GM19324 (cell line): ENCODE results near the gene GPR179.

ENCODE experiments used
- ATAC-seq: cut with Tn5 transposase; IDR thresholded peaks from one replicate; pipeline ENCODE4 v1.9.1; 2021; ENCODE audit warnings: mild to moderate bottlenecking, moderate library complexity; ENCODE audit not compliant: unreplicated experiment, low FRiP score

The GPR179 gene, protein sequence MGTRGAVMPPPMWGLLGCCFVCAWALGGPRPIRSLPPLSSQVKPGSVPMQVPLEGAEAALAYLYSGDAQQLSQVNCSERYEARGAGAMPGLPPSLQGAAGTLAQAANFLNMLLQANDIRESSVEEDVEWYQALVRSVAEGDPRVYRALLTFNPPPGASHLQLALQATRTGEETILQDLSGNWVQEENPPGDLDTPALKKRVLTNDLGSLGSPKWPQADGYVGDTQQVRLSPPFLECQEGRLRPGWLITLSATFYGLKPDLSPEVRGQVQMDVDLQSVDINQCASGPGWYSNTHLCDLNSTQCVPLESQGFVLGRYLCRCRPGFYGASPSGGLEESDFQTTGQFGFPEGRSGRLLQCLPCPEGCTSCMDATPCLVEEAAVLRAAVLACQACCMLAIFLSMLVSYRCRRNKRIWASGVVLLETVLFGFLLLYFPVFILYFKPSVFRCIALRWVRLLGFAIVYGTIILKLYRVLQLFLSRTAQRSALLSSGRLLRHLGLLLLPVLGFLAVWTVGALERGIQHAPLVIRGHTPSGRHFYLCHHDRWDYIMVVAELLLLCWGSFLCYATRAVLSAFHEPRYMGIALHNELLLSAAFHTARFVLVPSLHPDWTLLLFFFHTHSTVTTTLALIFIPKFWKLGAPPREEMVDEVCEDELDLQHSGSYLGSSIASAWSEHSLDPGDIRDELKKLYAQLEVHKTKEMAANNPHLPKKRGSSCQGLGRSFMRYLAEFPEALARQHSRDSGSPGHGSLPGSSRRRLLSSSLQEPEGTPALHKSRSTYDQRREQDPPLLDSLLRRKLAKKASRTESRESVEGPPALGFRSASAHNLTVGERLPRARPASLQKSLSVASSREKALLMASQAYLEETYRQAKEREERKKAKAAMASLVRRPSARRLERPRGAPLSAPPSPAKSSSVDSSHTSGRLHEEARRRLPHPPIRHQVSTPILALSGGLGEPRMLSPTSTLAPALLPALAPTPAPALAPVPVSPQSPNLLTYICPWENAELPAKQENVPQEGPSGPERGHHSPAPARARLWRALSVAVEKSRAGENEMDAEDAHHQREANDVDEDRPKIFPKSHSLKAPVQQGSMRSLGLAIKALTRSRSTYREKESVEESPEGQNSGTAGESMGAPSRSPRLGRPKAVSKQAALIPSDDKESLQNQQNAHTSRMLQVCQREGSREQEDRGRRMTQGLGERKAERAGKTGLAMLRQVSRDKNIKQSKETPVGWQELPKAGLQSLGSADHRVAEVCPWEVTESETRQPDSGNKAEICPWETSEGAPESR (N-terminal part only)

DNA sequence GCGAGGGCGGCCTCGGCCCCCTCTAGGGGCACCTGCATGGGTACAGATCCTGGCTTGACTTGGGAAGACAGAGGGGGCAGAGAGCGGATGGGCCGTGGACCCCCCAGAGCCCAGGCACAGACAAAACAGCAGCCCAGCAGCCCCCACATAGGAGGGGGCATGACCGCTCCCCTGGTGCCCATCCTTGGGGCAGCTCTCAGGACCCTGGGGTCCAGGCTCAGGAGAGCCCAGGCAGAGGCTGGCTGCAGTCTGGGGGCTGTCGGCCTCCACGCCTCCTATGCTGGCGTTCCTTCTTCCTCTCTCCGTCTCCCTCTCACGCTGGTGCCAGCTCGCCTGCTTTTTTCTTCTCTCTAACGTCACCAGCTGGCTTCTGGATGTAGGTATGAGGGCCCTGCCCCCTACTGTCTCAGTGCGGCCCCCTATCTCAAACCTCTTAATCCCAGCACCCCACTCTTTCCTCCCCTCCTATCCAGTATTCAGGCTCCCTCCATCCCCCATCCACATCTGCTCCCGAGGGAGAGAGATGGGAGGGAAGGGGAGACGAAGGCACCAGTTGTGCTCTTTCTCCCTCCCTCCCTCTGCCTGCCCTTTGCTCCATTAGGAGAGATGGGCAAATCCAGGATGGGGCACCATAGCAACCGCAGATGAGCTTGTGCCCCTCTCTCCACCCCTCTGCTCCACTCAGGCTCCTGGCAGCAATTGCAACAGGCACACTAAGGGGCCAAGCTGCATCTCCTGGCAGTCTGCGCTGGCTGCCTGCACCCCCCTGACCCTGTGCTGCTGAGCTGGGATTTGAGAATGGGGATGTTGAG lies at the start of gene GPR179:
Gene GPR179 (minus strand): TSS at position 349 of the 812 bp plus-strand sequence. CDS start 167 bp downstream, at position 182.
- ATAC-seq = no peak

DNA sequence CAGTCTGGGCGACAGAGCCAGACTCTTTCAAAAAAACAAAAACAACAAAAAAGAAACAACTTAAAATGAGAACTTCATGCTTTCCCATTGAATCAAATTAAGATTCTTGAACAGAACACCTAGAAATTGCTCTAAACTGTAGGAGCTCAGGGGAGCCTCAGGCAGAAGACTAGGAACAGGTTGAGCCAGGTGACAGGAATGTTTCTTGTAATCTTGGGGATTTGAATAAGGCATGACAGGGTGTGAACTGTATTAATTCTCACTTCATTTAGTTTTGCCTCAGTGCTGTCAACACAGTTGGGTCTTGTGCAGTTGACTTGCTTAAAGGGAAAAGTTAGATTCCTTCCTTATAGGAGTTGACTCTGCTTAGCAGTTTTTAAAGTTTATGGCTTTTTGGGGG lies 35.7 kb upstream of the GPR179 start:
- ATAC-seq = no peak

DNA sequence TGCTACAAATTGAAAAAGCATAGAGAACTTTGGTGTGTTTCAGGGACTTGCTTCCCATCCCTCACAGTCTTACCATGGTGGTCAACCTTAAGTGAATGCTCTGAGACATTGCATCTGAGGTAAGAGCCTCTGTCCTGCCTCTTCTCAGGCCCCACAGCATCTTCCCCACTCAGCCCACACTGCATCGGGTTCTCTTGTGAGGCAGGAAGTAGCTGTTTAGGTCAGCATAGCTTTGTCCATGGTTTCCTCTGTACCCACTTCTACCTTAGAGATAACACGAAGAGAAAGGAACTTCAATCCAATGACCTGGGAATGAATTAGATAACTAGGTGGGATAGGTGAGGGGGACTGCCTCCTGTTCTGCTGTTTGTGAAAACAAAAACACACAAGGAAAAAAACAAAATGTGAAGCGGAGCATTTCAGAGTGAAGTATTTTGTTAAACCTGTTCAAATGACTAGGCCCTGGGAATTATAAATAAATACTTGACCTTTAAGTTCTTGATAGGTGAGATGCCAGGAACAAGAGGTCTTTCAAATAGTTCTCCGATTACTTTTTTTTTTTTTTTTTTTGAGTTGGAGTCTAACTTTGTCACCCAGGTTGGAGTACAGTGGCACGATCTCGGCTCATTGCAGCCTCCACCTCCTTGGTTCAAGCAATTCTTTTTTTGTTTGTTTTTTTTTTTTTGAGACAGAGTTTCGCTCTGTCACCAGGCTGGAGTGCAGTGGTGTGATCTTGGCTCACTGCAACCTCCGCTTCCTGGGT lies 25.5 kb upstream of the GPR179 start:
- ATAC-seq = no peak

DNA sequence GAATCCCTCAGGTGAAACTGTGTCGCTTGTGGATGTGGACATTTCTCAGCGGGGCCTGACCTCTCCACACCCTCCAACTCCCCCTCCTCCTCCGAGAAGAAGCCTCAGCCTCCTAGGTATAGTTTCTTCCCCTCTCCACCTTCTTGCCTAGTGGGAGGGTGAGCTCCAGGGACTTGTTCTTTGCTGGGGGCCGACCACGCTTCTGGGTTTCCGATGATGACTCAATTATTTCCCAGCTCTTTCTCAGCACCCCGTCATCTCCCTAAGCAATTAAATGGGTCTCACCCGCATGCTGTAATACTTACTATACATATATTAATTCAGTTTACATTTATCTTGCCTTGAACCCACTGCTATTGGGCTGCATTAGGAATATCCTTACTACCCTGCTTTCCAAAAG lies 21.0 kb upstream of the GPR179 start:
- ATAC-seq = no peak

DNA sequence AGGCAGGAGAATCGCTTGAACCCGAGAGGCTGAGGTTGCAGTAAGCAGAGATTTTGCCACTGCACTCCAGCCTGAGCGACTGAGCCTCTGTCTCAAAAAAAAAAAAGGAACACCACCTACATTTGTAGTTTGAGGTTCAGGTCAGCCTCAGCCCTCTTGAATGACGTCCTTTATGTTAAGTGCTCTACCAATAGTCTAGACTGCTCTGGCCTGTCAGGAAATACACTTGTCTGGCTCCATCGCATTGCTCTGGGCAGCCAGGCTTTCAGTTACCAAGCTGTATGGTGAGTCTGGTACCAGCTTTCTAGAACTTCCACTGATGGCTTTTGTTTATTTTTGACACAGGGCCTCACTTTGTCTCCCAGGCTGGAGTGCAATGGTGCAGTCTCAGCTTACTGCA lies 19.3 kb upstream of the GPR179 start:
- no peak for ATAC-seq

DNA sequence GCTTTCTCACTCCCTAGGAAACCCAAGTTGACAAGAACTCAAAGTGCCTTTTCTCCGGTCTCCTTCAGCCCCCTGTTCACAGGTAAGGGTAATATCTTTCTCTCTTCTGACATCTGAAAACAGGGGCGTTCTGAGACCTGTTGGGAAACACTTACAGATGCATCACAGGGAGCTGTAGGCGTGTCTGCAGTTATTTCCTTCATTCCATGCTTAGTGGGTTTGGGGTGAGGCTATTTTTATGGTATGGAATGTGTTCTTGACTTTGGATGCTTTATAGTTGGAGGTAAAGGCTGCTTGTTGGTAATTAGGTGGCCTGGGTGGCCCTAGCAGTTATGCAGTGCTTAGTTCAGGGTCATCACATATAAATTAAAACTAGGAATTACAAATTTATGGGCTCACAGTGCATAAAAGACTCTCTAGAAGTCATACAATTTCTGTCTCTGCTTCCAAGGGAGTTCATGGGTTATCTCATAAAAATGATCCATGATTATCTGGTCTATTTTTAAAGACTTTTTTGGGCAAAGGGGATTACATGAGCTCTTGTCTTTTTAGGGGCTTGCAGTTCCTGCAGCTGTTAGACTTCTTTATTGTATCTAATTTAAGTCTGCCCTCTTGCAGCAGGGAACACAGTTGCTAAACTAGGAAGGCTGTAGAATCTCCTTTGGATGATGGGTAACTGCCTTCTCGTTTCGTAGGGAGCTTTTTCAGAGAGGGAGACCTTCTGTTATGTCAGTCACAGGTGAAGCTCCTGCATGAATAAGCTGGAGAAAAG lies 18.1 kb upstream of the GPR179 start:
- no peak for ATAC-seq

DNA sequence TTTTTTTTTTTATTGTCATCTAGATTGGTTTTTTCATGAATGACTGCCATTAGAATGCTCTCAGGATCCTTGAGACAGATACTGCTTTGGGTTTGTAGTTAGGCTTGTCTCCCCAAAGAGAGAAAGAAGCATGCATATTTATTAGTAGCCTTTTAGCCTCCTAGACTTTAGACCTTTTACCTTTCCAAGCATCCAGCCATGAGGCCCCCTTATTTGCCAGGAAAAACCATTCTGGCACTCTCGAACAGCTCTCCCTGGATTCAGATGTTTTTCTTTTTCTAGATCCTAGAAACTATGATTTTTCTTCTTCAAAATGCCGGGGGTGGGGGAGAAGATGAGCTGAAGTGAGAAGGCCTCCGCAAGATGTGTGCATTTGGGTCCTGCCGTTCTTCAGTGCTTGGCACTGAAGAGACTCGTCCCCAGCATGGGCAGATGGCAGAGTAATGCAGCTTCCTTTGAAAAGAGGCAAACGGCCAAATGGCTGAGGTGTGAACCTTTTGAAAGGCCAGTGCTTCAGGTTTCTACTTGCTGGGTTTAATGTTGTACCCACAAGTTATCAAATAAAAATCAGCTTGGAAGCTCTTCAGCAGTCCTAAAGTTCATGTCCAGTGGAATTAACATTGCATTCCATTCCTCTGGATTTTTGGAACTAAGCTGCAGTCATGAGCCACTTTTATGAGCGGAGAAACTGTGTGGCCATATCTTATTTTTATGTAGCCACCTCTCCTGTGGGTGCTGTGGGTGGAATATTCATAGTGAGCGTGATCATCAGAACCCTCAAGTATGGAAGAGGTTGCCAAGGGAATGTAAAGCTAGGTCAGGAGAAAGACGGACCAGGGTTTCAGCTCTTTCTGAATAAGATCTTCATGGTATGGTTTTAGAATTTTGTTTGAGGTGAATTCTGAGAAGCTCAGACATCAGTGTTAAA lies 15.1 kb upstream of the GPR179 start:
- no peak for ATAC-seq

DNA sequence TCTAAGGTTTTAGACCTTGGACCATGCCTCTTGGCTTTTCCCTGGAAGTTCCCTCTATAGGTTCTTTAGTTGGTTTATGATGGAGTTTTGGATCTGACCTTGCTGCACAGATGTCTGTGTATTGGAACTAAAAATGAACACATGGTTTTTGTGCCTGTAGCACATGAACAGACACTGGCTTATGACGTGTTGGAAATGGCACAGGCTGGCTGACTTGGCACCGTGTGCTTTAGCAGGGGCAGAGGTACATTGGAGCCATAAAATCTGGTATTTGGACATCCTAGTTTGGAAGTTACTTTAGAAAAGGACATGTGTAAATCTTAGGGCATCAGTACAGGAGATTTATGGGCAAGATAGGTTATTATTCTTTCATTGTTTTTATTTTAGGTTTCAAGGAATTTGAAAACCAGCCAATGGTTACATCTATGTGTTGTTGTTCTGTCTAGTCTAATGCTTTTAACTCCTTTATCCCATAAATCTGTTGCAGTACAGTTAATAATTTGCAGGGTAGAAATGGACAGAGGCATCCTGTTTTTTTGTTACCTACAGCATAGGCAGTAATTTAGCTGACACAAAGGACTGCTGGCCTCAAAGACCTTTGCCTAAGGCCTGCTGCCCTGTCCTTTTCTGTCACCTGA lies 13.8 kb upstream of the GPR179 start:
- ATAC-seq = no peak

DNA sequence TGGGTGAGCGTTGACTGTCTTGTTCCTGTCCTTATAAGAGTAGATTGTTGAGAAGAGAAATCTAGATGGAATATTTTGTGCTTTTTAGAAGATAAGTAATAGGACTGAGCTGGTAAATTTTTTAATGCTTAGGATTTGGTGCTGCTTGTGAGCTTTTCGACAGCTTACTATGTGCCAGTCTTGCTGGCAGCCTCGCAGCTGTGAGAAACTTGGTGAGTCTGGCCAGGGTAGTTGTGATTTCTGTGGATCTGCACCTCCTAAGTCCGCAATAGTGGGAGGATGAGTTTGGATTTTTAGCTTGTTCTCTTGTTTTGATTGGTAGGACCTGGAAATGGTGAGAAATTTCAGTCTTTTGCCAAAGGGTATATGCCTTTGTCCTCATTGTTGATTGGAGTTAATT lies 11.5 kb upstream of the GPR179 start:
- ATAC-seq = no peak

DNA sequence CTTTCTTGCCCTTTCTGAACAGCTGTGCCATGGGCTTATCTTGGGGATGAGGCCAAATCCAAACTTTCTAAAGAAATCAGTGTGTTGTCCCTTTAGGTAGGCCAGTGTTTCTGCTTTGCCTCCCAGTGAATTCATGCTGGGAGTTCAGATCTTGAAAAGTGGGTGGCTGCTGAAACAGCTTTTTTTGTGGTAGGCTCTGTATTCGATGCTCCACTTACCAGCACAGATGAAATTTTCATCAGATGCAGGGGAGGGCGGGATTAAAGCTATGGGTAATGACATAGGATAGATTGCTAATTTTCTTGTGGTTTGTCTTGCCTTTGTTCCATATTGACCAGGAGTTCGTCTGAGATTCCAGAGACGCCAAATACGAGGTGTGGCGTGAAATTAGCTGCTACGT lies 10.7 kb upstream of the GPR179 start:
- ATAC-seq = no peak

DNA sequence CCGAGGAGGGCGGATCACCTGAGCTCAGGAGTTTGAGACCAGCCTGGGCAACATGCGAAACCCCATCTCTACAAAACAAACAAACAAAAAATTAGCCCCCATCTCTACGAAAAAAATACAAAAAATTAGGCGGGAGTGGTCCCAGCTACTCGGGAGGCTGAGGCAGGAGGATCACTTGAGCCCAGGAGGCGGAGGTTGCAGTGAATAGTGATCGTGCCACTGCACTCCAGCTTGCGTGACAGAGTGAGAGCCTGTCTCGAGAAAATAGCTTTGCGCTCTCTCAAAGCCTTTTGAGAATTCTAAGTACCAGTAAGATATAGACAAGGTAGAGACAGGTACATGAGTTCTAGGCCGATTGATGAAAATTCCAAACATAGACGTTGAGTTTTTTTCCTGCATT lies 9.9 kb upstream of the GPR179 start:
- ATAC-seq = no peak

DNA sequence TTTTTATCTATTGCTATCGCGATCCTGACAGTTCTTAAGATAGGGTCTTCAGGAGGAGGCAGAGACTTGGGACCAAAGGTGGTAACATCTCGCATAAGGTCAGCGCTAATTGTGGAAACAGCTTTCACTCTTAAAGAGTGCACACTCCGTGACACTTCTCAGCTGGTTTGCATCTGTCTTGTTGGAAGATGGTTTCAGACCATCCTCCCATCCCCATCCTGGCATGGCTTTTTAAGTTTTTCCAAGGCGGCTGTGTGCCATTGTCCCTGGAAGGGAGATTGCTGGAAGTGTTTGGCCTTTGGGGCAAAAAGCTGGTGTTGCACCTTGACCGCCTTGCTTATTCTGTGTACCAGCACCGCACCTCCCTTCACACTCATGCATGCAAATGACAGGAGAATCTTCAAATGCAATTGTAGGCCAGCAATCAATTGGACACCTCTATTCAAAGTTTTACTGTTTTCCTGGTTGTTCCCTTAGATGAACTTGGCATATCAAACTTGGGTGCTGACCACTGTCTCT lies 9.4 kb upstream of the GPR179 start:
- no peak for ATAC-seq

DNA sequence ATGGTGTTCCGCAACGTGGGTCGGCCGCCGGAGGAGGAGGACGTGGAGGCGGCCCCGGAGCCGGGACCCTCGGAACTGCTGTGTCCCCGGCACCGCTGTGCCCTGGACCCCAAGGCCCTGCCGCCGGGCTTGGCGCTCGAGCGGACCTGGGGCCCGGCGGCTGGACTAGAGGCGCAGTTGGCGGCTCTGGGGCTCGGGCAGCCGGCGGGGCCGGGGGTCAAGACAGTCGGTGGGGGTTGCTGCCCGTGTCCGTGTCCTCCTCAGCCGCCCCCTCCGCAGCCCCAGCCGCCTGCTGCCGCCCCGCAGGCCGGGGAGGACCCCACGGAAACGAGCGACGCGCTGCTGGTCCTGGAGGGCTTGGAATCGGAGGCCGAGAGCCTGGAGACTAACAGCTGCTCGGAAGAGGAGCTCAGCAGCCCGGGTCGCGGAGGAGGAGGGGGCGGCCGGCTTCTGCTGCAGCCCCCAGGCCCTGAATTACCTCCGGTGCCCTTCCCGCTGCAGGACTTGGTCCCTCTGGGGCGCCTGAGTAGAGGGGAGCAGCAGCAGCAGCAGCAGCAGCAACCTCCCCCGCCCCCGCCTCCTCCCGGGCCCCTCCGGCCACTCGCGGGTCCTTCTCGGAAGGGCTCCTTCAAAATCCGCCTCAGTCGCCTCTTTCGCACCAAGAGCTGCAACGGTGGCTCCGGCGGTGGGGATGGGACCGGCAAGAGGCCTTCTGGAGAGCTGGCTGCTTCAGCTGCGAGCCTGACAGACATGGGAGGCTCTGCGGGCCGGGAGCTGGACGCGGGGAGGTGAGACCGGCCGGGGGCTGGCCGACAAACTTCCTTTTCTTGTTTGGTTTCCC lies 8.7 kb upstream of the GPR179 start:
- no peak for ATAC-seq

DNA sequence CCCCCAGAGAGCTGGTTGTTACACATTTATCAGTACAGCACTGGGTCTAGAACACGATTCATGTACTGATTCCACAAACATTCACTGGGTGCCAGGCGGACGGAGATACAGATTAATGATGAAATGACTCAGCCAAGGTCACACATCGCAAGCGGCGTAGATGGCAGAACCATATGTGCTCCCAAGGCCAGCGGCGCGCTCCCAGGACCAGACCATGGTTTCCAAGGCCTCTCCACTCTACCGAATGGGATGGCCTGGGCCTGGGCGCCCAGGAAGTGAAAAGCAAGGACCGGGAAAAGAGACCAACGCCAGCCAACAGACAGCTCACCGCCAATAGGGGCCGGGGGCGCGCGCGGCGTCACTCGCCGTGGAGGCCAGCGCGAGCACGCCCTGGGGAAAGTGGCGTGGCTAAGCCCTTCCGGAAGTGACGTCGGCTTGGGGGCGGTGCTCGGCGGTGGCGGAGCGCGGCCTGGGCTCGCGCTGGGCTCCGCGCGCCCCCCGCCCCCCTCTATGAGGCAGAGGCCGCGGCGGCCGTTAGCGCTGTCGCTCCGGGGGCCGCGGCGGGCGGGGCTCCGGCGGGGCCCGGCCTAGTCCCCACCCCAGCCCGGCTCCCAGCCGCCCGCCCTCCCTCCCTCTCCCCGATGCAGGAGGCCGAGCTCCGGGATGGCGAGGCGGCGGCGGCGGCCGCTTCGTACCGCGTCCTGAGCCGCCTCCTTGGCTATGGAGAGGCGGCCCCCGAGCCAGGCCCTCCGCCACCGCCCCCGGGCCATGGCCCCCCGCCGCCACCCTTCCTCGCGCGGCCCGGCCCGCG lies 7.9 kb upstream of the GPR179 start, which contains the start of gene SOCS7:
Gene SOCS7 (plus strand): TSS at position 433 of the 811 bp plus-strand sequence. CDS start 209 bp downstream, at position 642.
- peak; percentile 91 for ATAC-seq

DNA sequence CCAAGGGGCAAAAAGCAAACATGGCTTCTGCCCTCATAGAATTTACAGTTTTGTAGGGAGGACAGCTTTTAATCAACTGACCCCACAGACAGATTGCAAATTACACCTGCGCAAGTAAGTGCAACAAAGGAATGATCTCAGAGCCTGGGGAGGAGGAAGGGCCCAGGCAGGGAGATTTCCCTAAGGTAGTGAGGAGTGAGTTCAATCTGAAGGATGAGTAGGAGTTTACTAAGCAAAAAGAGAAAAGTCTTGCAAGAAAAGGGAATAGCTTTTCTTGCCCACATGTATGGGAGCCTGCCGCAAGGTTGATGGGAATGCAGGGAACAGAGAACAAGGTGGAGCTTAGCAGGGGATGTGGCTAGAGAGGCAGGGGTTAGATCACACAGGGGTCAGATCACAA lies 6.3 kb upstream of the GPR179 start:
- ATAC-seq = no peak
